Limb (tissue), 2 donors: ENCODE results near the gene SRPK1.

Experiments used
- DNase-seq, 2 donors: peaks; one replicate each; pipeline ENCODE4 v3.0.0-alpha.2; 2016; ENCODE audit errors: extremely low spot score in 2 of 2

Gene SRPK1

GRCh38 chr6:35824552-35825192, 96.2 kb downstream of the SRPK1 start:
- DNase-seq: no peak

- DNase-seq: no peak
Measured at GRCh38 chr6:35823601-35824000, 97.3 kb downstream of the SRPK1 start.

GRCh38 chr6:35817515-35817914, 103.4 kb downstream of the SRPK1 start:
- DNase-seq: no peak

GRCh38 chr6:35811699-35811995, 109.3 kb downstream of the SRPK1 start:
- DNase-seq: no peak

GRCh38 chr6:35810971-35811698, 109.8 kb downstream of the SRPK1 start:
- DNase-seq: no peak

- no peak for DNase-seq
Measured at GRCh38 chr6:35809809-35810208, 111.1 kb downstream of the SRPK1 start.

GRCh38 chr6:35808688-35809087, 112.2 kb downstream of the SRPK1 start:
- DNase-seq: peak in 1 of 2 donors; percentile 6

GRCh38 chr6:35804996-35805736, 115.7 kb downstream of the SRPK1 start, which contains the start of gene LHFPL5:
TSS of gene LHFPL5 (plus strand) at chr6:35805352. CDS start at chr6:35805671, 319 bp downstream.
- peak; percentile 45 to 85 for DNase-seq

- no peak for DNase-seq
Measured at GRCh38 chr6:35801148-35801547, 119.8 kb downstream of the SRPK1 start.

- no peak for DNase-seq
Measured at GRCh38 chr6:35798706-35799105, 122.2 kb downstream of the SRPK1 start.

- no peak for DNase-seq
Measured at GRCh38 chr6:35797837-35798526, 122.9 kb downstream of the SRPK1 start.

- no peak for DNase-seq
Measured at GRCh38 chr6:35796236-35796635, 124.7 kb downstream of the SRPK1 start.

GRCh38 chr6:35795453-35796071, 125.3 kb downstream of the SRPK1 start:
- DNase-seq: no peak

GRCh38 chr6:35794536-35795452, 126.1 kb downstream of the SRPK1 start:
- no peak for DNase-seq

- no peak for DNase-seq
Measured at GRCh38 chr6:35790683-35791082, 130.2 kb downstream of the SRPK1 start.

- no peak for DNase-seq
Measured at GRCh38 chr6:35788423-35788982, 132.4 kb downstream of the SRPK1 start.

GRCh38 chr6:35787266-35788218, 133.4 kb downstream of the SRPK1 start:
- DNase-seq: no peak

GRCh38 chr6:35786810-35787209, 134.1 kb downstream of the SRPK1 start:
- no peak for DNase-seq

GRCh38 chr6:35786272-35786671, 134.6 kb downstream of the SRPK1 start:
- no peak for DNase-seq
